ENCODE results near the gene GNB1.
"Not testable (repeated sequence)": the region's sequence is repeated elsewhere in the genome, so short reads cannot be mapped to it uniquely, and the experiment has no call there.

GNB1 gene

GRCh38 chr1:1889847-1890505 is 911 bp downstream of the GNB1 start:
- DNase-seq (ENCODE audit: low spot score), result peak; percentile 77

DNA sequence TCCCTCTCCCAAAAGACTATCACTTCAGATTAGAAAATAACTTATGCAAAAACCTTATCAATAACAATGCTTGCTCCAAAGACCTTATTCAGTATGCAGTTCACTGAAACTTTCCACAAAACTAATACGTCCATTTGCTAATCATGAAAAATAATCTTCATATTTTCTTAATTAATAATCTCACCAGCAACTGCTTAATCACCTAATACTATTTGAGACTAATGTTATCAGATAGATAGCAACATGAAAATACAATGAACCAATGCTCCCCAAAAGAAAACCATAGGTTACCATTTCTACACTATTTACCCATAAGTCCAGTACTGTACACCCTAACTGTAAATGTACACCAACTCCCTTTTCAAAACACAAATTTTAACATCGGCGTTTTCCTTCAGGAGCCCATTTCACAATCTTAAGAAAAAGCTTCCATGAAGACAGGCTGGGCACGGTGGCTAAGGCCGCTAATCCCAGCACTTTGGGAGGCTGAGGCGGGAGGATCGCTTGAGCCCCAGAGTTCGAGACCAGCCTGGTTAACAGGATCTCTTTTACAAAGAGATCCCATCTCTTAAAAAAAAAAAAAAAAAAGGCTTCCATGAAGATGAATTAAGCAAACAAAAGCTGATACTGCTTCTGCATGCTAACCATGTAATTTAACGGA is 1.7 kb downstream of the GNB1 start:
- DNase-seq (ENCODE audit: low spot score), result no peak

DNA sequence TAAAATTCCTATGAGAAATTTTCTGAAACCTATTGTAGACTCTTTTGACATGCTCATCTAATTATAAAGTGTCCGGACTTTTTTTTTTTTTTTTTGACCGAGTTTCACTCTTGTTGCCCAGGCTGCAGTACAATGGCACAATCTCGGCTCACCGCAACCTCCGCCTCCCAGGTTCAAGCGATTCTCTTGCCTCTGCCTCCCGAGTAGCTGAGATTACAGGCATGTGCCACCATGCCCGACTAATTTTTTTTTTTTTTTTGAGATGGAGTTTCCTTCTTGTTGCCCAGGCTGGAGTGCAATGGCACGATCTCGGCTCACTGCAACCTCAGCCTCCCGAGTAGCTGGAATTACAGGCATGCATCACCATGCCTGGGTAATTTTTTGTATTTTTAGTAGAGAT is 7.0 kb downstream of the GNB1 start:
- not testable (repeated sequence) for DNase-seq (ENCODE audit: low spot score)

GRCh38 chr1:1883092-1883873 is 7.6 kb downstream of the GNB1 start:
- DNase-seq (ENCODE audit: low spot score), result no peak

DNA sequence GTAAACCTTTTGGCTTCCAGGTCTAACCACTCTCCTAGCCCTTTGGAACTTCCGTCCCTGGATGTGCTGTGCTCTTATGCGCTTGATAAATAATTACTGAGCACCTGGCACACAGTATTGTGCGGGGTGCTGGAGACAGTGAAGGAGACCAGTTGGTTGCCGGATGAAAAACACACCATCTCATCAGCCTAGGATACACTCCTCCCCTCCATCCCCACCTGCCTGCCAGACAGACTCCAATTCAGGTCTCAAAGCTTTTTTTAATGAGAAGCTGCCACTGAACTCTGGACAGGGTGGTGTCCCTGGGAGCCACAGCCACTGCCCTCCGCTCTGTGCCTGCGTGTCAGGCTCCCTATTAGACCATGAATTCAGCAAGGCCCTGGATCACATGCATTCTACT is 9.2 kb downstream of the GNB1 start:
- DNase-seq (ENCODE audit: low spot score), result no peak

DNA sequence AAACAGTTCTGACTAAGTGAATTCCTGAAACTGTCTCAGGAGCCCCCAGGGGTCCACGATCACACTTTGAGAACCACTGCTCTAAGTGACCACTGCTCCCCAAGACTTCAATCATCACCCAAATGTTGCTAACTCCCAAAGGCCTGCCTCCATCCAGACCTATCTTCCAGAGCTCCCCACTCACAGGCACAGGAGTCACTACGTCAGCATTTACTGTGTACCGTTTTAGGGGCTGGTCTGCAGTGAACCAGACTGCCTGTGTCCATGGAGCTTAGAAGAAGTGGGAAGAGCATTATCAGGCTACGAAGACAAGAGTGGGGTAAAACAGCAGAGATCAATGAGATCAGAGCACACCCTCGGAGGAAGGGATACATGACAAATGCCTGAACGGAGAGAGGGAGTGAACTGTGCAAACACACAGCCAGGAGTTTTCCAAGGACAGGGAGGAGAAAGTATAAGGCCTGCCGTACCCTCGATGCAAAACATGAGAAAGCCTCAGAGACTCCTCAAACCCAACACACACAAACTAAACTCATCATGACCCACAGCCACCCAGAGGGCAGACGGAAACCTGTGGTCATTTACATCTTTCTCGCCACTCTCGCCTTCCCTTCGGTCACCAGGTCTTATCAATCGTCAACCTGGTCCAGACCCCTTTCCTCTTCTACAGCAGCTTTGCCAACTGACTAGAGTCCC is 10.1 kb downstream of the GNB1 start:
- DNase-seq (ENCODE audit: low spot score), result no peak

- DNase-seq (ENCODE audit: low spot score), result no peak
Measured at GRCh38 chr1:1879942-1880341, 10.9 kb downstream of the GNB1 start.

DNA sequence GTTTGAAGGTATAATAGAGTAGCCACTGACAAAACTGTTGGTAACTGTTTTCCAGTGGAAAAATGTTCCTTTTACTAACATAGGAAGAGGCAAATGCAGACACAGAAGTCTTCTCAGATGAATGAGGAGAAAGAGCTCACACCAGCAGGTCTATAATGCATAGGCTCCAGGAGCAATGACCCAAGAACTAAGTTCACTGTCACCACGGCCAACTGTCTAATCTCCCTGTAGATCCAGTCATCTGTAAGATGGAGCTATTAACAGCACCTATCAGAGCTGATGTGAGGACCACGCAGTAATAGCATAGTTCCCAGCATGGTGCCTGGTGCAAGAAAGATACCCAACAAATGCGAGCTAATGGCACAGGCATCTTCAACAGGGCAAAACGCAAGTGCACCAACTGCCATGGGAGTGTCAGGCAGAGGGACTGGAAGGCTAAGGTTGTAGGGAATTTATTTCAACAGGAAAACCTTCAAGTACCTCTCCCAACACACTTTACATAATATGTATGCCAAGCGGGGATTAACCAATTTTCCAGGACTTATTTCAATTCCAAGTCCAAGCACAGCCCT is 12.9 kb downstream of the GNB1 start:
- DNase-seq (ENCODE audit: low spot score), result no peak

- DNase-seq (ENCODE audit: low spot score), result peak; percentile 44
Measured at GRCh38 chr1:1876335-1876930, 14.5 kb downstream of the GNB1 start.

DNA sequence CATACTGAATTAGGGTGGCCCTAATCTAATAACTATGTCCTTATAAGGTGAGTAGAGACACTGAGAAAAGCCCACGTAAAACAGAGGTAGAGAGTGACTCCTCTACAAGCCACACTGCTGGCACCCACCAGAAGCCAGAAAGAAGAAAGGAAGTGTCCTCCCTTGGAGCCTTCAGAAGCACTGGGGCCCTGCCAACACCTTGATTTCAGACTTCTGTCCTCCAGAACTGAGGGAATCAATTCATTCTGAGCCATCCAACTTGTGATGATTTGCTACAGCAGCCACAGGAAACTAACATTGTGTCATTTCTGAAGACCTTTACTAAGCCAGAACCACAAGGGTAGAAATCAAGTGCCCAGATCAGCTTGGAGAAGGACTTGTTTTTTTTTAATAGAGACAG is 15.0 kb downstream of the GNB1 start:
- no peak for DNase-seq (ENCODE audit: low spot score)

GRCh38 chr1:1874901-1875300 is 16.0 kb downstream of the GNB1 start:
- DNase-seq (ENCODE audit: low spot score), result no peak

DNA sequence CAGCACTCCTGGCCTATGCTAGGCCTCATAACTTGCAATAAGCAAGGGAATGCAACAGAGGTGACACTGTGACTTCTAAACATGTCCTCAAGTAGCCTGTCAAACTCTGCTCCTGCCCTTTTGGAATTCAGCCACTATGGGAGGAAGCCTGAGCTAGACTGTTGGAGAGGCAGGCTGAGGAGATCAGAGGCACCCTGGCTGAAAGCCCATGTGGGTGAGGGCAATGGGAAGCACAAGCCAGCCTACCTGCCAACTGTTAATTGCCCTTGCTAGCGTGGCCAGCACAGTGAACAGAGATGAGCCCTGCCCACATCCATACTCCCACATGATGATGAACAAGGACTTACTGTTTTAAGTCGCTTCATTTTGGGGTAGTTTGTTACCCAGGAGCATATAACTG is 17.7 kb downstream of the GNB1 start:
- DNase-seq (ENCODE audit: low spot score), result no peak

GRCh38 chr1:1872329-1872994 is 18.4 kb downstream of the GNB1 start:
- no peak for DNase-seq (ENCODE audit: low spot score)

GRCh38 chr1:1869469-1869868 is 21.4 kb downstream of the GNB1 start:
- no peak for DNase-seq (ENCODE audit: low spot score)

GRCh38 chr1:1867164-1867563 is 23.7 kb downstream of the GNB1 start:
- DNase-seq (ENCODE audit: low spot score), result no peak

- DNase-seq (ENCODE audit: low spot score), result no peak
Measured at GRCh38 chr1:1862905-1863547, 27.9 kb downstream of the GNB1 start.

- not testable (repeated sequence) for DNase-seq (ENCODE audit: low spot score)
Measured at GRCh38 chr1:1861761-1862310, 29.1 kb downstream of the GNB1 start.

DNA sequence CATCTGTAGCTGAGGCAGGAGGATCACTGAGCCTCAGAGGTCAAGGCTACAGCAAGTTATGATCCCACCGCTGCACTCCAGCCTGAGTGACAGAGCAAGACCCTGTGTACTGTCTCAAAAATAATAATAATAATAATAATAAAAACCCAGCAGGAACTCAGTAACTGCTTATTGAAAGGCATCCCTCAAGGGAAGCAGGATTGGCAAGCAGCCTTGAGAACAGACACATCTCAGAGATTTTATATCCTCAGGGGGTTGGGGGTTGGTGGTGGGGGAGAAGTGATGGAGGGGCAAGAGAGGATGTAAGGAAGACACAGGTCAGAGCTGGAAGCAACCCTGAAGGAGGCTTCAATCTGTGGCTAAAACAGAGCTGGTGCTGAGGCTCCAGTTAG is 29.6 kb downstream of the GNB1 start:
- DNase-seq (ENCODE audit: low spot score), result no peak

GRCh38 chr1:1859970-1860697 is 30.8 kb downstream of the GNB1 start:
- not testable (repeated sequence) for DNase-seq (ENCODE audit: low spot score)
